HG03457 (cell line): ENCODE results near the gene OR10V1.
A peak's percentile ranks its signal among the peaks of the same experiment; 100 is the strongest.

Experiments
- ATAC-seq: cut with Tn5 transposase; IDR thresholded peaks from one replicate; pipeline ENCODE4 v1.9.1; 2021; ENCODE audit warnings: moderate number of reproducible peaks; ENCODE audit not compliant: unreplicated experiment

The OR10V1 gene

DNA sequence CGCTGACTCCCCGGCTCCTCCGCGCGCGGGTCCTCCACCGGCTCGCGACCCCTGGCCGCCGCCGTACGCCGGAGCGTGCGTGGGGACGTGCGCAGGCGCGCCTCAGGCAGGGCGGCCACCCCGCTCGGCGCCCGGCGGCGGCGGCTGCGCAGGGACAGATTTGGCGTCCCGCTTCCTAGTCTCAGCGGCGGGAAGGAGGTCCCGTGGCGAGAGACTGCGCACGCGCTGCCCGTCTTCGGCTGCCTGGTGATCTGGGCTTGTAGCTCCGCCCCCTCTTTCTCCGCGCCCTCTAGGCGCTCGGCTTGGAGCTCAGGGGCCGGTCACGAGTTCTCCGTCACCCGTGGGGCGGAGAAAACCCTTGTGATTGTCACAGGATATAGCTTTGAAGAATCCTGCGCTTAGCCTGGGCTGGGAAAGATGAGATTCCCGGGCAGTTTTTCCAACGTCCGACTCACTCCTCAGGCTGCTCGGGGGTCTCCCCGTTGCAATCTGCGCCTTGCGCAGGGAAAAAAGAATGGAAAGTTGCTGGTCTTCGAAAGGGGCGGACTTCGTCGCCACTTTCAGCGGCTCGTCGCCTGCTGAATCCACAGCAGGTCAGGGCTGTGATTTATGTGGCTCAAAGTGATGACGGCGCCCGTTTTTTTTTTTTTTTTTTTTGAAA, 44.6 kb downstream of the OR10V1 start, which contains the start of gene PATL1:
Gene PATL1, minus strand, starts transcription at position 88 of the 661 bp plus-strand sequence. CDS start 142 bp downstream, outside the sequence.
- peak; percentile 88 for ATAC-seq

DNA sequence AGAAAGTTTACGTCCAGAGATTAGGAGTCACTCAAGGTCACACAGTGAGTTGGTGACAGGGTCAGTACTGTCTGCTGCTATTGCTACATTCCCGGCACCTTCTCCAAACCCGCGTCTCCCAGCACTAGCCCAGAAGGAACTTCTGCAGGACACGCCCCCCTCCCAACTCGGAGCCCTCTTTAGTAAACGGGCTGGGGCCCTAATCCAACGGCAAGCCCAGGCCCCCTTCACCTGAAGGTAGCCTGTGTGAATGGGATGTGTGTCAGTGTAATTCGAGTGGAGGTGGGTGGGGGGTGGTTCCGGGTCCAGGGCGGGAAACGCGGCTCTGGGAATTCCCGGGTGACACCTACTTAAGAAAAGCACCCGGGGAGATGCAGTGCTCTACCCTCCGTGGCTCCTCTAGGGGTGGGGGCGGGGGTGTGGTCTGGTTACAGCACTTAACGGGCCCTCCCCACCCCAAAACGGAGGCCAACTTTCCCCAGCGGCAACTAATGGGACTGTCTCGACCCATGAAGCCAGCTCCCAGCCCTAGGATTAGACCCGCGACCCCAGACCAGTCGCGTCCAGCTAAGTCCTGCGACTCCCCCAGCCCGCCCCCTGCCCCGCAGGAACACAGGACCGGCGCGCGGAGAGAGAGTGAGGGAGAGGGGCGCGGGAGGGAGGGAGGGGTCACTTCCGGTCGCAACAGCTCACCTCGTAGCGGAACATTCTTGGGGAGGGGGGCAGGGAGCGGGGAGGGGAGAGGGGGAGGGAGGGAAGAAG, 45.3 kb downstream of the OR10V1 start:
- peak; percentile 7 for ATAC-seq

DNA sequence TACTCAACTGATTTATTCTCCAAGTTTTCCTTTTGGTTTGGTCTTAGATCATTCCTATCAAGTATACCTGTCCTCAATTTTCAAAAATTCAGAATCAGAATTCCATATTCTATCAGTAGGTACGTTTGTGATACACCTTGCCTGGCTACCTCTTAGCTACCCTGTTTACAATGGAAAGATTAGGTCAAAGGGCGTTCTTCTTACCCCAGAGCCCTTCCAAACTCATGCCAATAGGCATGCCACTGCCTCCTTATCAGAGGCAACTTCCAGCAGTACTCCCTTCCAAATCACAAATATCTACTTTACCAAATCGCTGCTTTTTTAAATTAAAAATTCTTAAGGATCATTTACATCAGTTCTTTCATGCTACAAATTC, 45.8 kb downstream of the OR10V1 start:
- no peak for ATAC-seq

GRCh38 chr11:59666969-59667368, 46.7 kb downstream of the OR10V1 start:
- no peak for ATAC-seq
